Spinal cord (tissue), 10 donors: ENCODE measurements around the gene TMEM30B. TPM values are rescaled to one million over a fixed set of nuclear protein-coding genes. Genes with fewer than 3 reads are reported as not detected.
A peak's percentile ranks its signal among the peaks of the same experiment; 100 is the strongest.

Source experiments
- DNase-seq, 6 donors: peaks; one replicate each; pipeline versions ENCODE4 v3.0.0 to v3.0.0-alpha.2; 2013 to 2015; ENCODE audit warnings: low spot score in 6 of 6, low read depth in 4 of 6
- H3K27ac ChIP-seq: one replicate; pipeline ENCODE4 v1.5.1; 2013; ENCODE audit warnings: low read depth, low read length, control low read depth
- H3K27me3 ChIP-seq: one replicate; pipeline ENCODE4 v1.6.1; 2013; ENCODE audit warnings: low read length; ENCODE audit not compliant: control insufficient read depth, insufficient read depth
- H3K36me3 ChIP-seq: one replicate; pipeline ENCODE4 v1.6.1; 2013; ENCODE audit warnings: low read length; ENCODE audit not compliant: control insufficient read depth, insufficient read depth
- H3K4me1 ChIP-seq: one replicate; pipeline ENCODE4 v1.6.1; 2013; ENCODE audit warnings: low read length; ENCODE audit not compliant: control insufficient read depth, insufficient read depth
- H3K4me3 ChIP-seq: one replicate; pipeline ENCODE4 v1.5.1; 2013; ENCODE audit warnings: low read depth, low read length, control low read depth
- H3K9me3 ChIP-seq: one replicate; pipeline ENCODE4 v1.6.1; 2013; ENCODE audit warnings: low read length; ENCODE audit not compliant: control insufficient read depth, insufficient read depth
- WGBS: methylation state at CpG from one replicate; pipeline ENCODE4 v1.1.5; 2013; ENCODE audit warnings: missing lambda C conversion rate; ENCODE audit not compliant: insufficient coverage; 5-methylcytosine and 5-hydroxymethylcytosine counted together
- polyA plus RNA-seq, 2 donors: library from polyadenylated mRNA; unstranded; fragments of 120-200 nt; gene quantifications; one replicate each; pipeline ENCODE4 v1.2.1, GENCODE V29; 2013; ENCODE audit not compliant: insufficient read length in 2 of 2
- total RNA-seq, 2 donors: library from RNA; depleted of rRNA in 1 of 2; stranded (reverse); fragments of 120-200 nt in 1 of 2; fragments of >200 nt in 1 of 2; gene quantifications; one replicate each; pipeline versions ENCODE4 v1.2.3 to v1.2.4, GENCODE V29; 2013 to 2014
- donor health status: healthy.

TMEM30B gene
- total and polyA plus RNA-seq, 4 donors: 0.14 to 11.8 (median 5.3) TPM

GRCh38 chr14:61304688-61305087 is 23.6 kb upstream of the TMEM30B start:
- no peaks in the 10 kb centered on the region for H3K4me1 ChIP-seq
- no peak overlapping the region for H3K4me3 ChIP-seq
- H3K9me3 ChIP-seq: no peaks in the 10 kb centered on the region
- no peak for DNase-seq
- WGBS: 85% methylated on average over 2 of the region's 2 CpGs
- no peaks in the 10 kb centered on the region for H3K27me3 ChIP-seq
- H3K36me3 ChIP-seq: no peaks in the 10 kb centered on the region
- H3K27ac ChIP-seq: no peak overlapping the region

GRCh38 chr14:61300754-61301153 is 19.6 kb upstream of the TMEM30B start:
- H3K27ac ChIP-seq: no peak overlapping the region
- no peak overlapping the region for H3K4me3 ChIP-seq
- no peaks in the 10 kb centered on the region for H3K4me1 ChIP-seq
- no peaks in the 10 kb centered on the region for H3K9me3 ChIP-seq
- H3K27me3 ChIP-seq: no peaks in the 10 kb centered on the region
- 87% methylated on average over 5 of the region's 7 CpGs for WGBS
- no peaks in the 10 kb centered on the region for H3K36me3 ChIP-seq
- DNase-seq: no peak

GRCh38 chr14:61300209-61300608 is 19.1 kb upstream of the TMEM30B start:
- DNase-seq: no peak
- Histone ChIP-seq H3K27me3 (no peaks in the 10 kb centered on the region), H3K27ac (no peak overlapping the region), H3K9me3 (no peaks in the 10 kb centered on the region), H3K4me1 (no peaks in the 10 kb centered on the region), H3K4me3 (no peak overlapping the region), H3K36me3 (no peaks in the 10 kb centered on the region)
- no CpG with 5 or more reads among the region's 2 CpGs for WGBS

- no peak overlapping the region for H3K4me3 ChIP-seq
- no peaks in the 10 kb centered on the region for H3K27me3 ChIP-seq
- H3K27ac ChIP-seq: no peak overlapping the region
- DNase-seq: no peak
- no peaks in the 10 kb centered on the region for H3K9me3 ChIP-seq
- H3K4me1 ChIP-seq: no peaks in the 10 kb centered on the region
- H3K36me3 ChIP-seq: no peaks in the 10 kb centered on the region
- WGBS: 79% methylated on average over 2 of the region's 3 CpGs
Measured at GRCh38 chr14:61298824-61299223, 17.7 kb upstream of the TMEM30B start.

GRCh38 chr14:61297581-61297980 is 16.4 kb upstream of the TMEM30B start:
- Histone ChIP-seq H3K4me3 (no peak overlapping the region), H3K27ac (no peak overlapping the region), H3K4me1 (no peaks in the 10 kb centered on the region), H3K36me3 (no peaks in the 10 kb centered on the region), H3K27me3 (no peaks in the 10 kb centered on the region), H3K9me3 (no peaks in the 10 kb centered on the region)
- no peak for DNase-seq
- WGBS: 100% methylated on average over 2 of the region's 6 CpGs

GRCh38 chr14:61296719-61297502 is 15.8 kb upstream of the TMEM30B start:
- Histone ChIP-seq H3K36me3 (no peaks in the 10 kb centered on the region), H3K4me3 (no peak overlapping the region), H3K27ac (no peak overlapping the region), H3K9me3 (no peaks in the 10 kb centered on the region), H3K4me1 (no peaks in the 10 kb centered on the region), H3K27me3 (no peaks in the 10 kb centered on the region)
- DNase-seq: peak in 3 of 6 donors; percentile 36 to 85 (median 68)
- WGBS: no CpG with 5 or more reads among the region's 2 CpGs

- Histone ChIP-seq H3K9me3 (no peaks in the 10 kb centered on the region), H3K4me3 (no peak overlapping the region), H3K27me3 (no peaks in the 10 kb centered on the region), H3K4me1 (no peaks in the 10 kb centered on the region), H3K27ac (no peak overlapping the region), H3K36me3 (no peaks in the 10 kb centered on the region)
- WGBS: no CpG with 5 or more reads among the region's 3 CpGs
- DNase-seq: no peak
Measured at GRCh38 chr14:61296151-61296550, 15.0 kb upstream of the TMEM30B start.

GRCh38 chr14:61290701-61291100 is 9.6 kb upstream of the TMEM30B start:
- Histone ChIP-seq H3K9me3 (no peaks in the 10 kb centered on the region), H3K4me3 (no peak overlapping the region), H3K36me3 (no peaks in the 10 kb centered on the region), H3K4me1 (no peaks in the 10 kb centered on the region), H3K27me3 (peaks cover 2% of the 10 kb centered on the region), H3K27ac (no peak overlapping the region)
- peak in 1 of 6 donors; percentile 7 for DNase-seq
- no CpG with 5 or more reads among the region's 1 CpG for WGBS

GRCh38 chr14:61288720-61289119 is 7.6 kb upstream of the TMEM30B start:
- Histone ChIP-seq H3K9me3 (no peaks in the 10 kb centered on the region), H3K4me3 (no peak overlapping the region), H3K27me3 (peaks cover 8% of the 10 kb centered on the region), H3K4me1 (no peaks in the 10 kb centered on the region), H3K27ac (no peak overlapping the region), H3K36me3 (no peaks in the 10 kb centered on the region)
- WGBS: 69% methylated on average over 2 of the region's 3 CpGs
- DNase-seq: no peak

- no peak overlapping the region for H3K27ac ChIP-seq
- no peak for DNase-seq
- no peaks in the 10 kb centered on the region for H3K36me3 ChIP-seq
- 100% methylated on average over 1 of the region's 4 CpGs for WGBS
- H3K4me1 ChIP-seq: no peaks in the 10 kb centered on the region
- H3K9me3 ChIP-seq: no peaks in the 10 kb centered on the region
- H3K27me3 ChIP-seq: peaks cover 10% of the 10 kb centered on the region
- no peak overlapping the region for H3K4me3 ChIP-seq
Measured at GRCh38 chr14:61288228-61288627, 7.1 kb upstream of the TMEM30B start.
